Gastrocnemius medialis (tissue), 4 donors: ENCODE results near the gene NCAM2. TPM values are rescaled to one million over a fixed set of nuclear protein-coding genes. Genes with fewer than 3 reads are reported as not detected.

Experiments used
- ATAC-seq, 2 donors: fragments of 150-250 bp; one replicate each; pipeline ENCODE4 v1.9.1; 2016
- DNase-seq, 2 donors: peaks; one replicate each; pipeline ENCODE4 v3.0.0-alpha.2; 2019
- H3K27ac ChIP-seq, 4 donors: fragments of 200-600 bp; sonication (generic); 1 replicate in 1 of 4; 2 replicates in 3 of 4; pipeline ENCODE4 v1.5.1; 2016 to 2018; ENCODE audit warnings: mild to moderate bottlenecking in 2 of 4, moderate library complexity in 1 of 4
- H3K27me3 ChIP-seq, 3 donors: fragments of 200-600 bp; sonication (generic) in 2 of 3; 1 replicate in 1 of 3; 2 replicates in 2 of 3; pipeline versions ENCODE4 v1.5.1 to v1.6.0; 2016 to 2019; ENCODE audit warnings: mild to moderate bottlenecking in 1 of 3, moderate library complexity in 1 of 3
- H3K36me3 ChIP-seq, 2 donors: fragments of 200-600 bp; sonication (generic) in 1 of 2; one replicate each; pipeline ENCODE4 v1.5.1; 2017 to 2018
- H3K4me1 ChIP-seq, 2 donors: fragments of 200-600 bp; sonication (generic) in 1 of 2; one replicate each; pipeline ENCODE4 v1.5.1; 2016 to 2017; ENCODE audit warnings: mild to moderate bottlenecking in 2 of 2
- H3K4me3 ChIP-seq, 4 donors: fragments of 200-600 bp; sonication (generic) in 3 of 4; 1 replicate in 1 of 4; 2 replicates in 3 of 4; pipeline ENCODE4 v1.5.1; 2016 to 2019; ENCODE audit warnings: mild to moderate bottlenecking in 2 of 4
- H3K9me3 ChIP-seq, 3 donors: fragments of 200-600 bp; sonication (generic) in 2 of 3; 1 replicate in 1 of 3; 2 replicates in 2 of 3; pipeline ENCODE4 v1.5.1; 2016 to 2019
- POLR2A ChIP-seq, 2 donors: fragments of 450-650 bp; IDR thresholded peaks; one replicate each; pipeline ENCODE4 v1.6.1; 2017; ENCODE audit warnings: antibody characterized with exemption in 2 of 2, mild to moderate bottlenecking in 2 of 2, moderate library complexity in 2 of 2
- in situ Hi-C, 4 donors: fragments of 200-750 bp; cut with MboI; loops; one replicate each; pipeline versions ENCODE4 v1.15.0 to v1.8.0; 2017; ENCODE audit warnings: low sequenced_read_pairs in 4 of 4
- intact Hi-C: fragments of 100-400 bp; cut with DNase I; formaldehyde crosslinking; loops from one replicate; pipeline ENCODE4 v1.15.1; 2023; ENCODE audit warnings: low total_unique reads
- total RNA-seq, 4 donors: library from RNA; depleted of rRNA; stranded (reverse); fragments of >200 nt; gene quantifications; one replicate each; pipeline versions ENCODE4 v1.1.0 to v1.2.3, GENCODE V29; 2016
- TF ChIP-seq, protein P1 (sequence below), 5 experiments: fragments of 450-650 bp in 3 of 5; fragments of 200-600 bp in 2 of 5; sonication (generic) in 2 of 5; IDR thresholded peaks in 4 of 5; conservative IDR thresholded peaks in 1 of 5; 1 replicate in 4 of 5; 2 replicates in 1 of 5; pipeline ENCODE4 v1.5.1; 2016 to 2019; ENCODE audit warnings: antibody characterized with exemption in 5 of 5, mild to moderate bottlenecking in 3 of 5, moderate library complexity in 3 of 5

The NCAM2 gene
- total RNA-seq, 4 donors from 2014 or later = 0.07 to 1.9 (median 0.65) TPM

- intact Hi-C loops = no loop called here
- TF ChIP-seq, protein P1, sequence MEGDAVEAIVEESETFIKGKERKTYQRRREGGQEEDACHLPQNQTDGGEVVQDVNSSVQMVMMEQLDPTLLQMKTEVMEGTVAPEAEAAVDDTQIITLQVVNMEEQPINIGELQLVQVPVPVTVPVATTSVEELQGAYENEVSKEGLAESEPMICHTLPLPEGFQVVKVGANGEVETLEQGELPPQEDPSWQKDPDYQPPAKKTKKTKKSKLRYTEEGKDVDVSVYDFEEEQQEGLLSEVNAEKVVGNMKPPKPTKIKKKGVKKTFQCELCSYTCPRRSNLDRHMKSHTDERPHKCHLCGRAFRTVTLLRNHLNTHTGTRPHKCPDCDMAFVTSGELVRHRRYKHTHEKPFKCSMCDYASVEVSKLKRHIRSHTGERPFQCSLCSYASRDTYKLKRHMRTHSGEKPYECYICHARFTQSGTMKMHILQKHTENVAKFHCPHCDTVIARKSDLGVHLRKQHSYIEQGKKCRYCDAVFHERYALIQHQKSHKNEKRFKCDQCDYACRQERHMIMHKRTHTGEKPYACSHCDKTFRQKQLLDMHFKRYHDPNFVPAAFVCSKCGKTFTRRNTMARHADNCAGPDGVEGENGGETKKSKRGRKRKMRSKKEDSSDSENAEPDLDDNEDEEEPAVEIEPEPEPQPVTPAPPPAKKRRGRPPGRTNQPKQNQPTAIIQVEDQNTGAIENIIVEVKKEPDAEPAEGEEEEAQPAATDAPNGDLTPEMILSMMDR (IDR thresholded peaks at IDR 0.05 in 4 of 5, conservative IDR thresholded peaks at IDR 0.05 in 1 of 5) = no peak
- TF ChIP-seq POLR2A (IDR thresholded peaks at IDR 0.05) = no peak
Measured at GRCh38 chr21:21025742-21026141, 27.5 kb downstream of the NCAM2 start.

GRCh38 chr21:21028275-21028820 lies 30.1 kb downstream of the NCAM2 start:
- Histone ChIP-seq H3K9me3 (no peaks in the 10 kb centered on the region), H3K4me3 (no peak overlapping the region), H3K27me3 (no peaks in the 10 kb centered on the region), H3K27ac (no peak overlapping the region), H3K4me1 (no peaks in the 10 kb centered on the region), H3K36me3 (no peaks in the 10 kb centered on the region)
- in situ Hi-C loops (no loop called here), intact Hi-C loops (no loop called here)
- TF ChIP-seq, protein P1 (IDR thresholded peaks at IDR 0.05 in 4 of 5, conservative IDR thresholded peaks at IDR 0.05 in 1 of 5) = no peak
- TF ChIP-seq POLR2A (IDR thresholded peaks at IDR 0.05) = no peak
- no peak for ATAC-seq
- no peak for DNase-seq

More at GRCh38 chr21:21025742-21026141, 27.5 kb downstream of the NCAM2 start:
- in situ Hi-C loops = no loop called here
- Histone ChIP-seq H3K4me3 (no peak overlapping the region), H3K9me3 (no peaks in the 10 kb centered on the region), H3K4me1 (no peaks in the 10 kb centered on the region), H3K27me3 (no peaks in the 10 kb centered on the region), H3K27ac (no peak overlapping the region), H3K36me3 (no peaks in the 10 kb centered on the region)
- ATAC-seq (no peak), DNase-seq (no peak)

GRCh38 chr21:21029164-21029563 lies 31.0 kb downstream of the NCAM2 start:
- Histone ChIP-seq H3K4me1 (no peaks in the 10 kb centered on the region), H3K36me3 (no peaks in the 10 kb centered on the region), H3K27ac (no peak overlapping the region), H3K27me3 (no peaks in the 10 kb centered on the region), H3K9me3 (no peaks in the 10 kb centered on the region), H3K4me3 (no peak overlapping the region)
- DNase-seq = no peak
- in situ Hi-C loops (no loop called here), intact Hi-C loops (no loop called here)
- TF ChIP-seq POLR2A (IDR thresholded peaks at IDR 0.05) = no peak
- TF ChIP-seq, protein P1 (IDR thresholded peaks at IDR 0.05 in 4 of 5, conservative IDR thresholded peaks at IDR 0.05 in 1 of 5) = no peak
- ATAC-seq = no peak

DNA sequence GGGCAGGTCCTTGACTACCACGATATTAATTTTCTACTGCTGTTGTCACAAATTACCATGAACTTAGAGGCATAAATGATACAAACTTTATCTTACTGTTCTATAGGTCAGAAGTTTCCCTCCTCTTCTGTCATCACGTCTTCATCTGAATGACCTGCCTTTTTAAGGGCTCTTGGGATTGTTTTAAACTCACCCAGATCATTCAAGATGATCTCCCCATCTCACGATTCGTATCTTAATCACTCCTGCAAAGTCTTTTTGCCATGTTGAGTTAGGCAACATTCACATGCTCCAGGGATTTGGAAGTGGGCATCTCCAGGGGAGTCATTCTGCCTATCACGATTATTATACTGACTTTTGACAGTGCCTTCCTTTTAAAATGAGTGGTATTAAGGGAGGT lies 32.1 kb downstream of the NCAM2 start:
- H3K27ac ChIP-seq = no peak overlapping the region
- H3K4me3 ChIP-seq = no peak overlapping the region
- intact Hi-C loops (no loop called here), in situ Hi-C loops (no loop called here)
- DNase-seq (no peak), ATAC-seq (no peak)
- TF ChIP-seq, protein P1 (IDR thresholded peaks at IDR 0.05 in 4 of 5, conservative IDR thresholded peaks at IDR 0.05 in 1 of 5) = no peak
- no peak for TF ChIP-seq POLR2A (IDR thresholded peaks at IDR 0.05)
- no peaks in the 10 kb centered on the region for H3K9me3 ChIP-seq
- no peaks in the 10 kb centered on the region for H3K36me3 ChIP-seq
- no peaks in the 10 kb centered on the region for H3K4me1 ChIP-seq
- H3K27me3 ChIP-seq = no peaks in the 10 kb centered on the region

GRCh38 chr21:21034036-21034435 lies 35.8 kb downstream of the NCAM2 start:
- H3K27me3 ChIP-seq = no peaks in the 10 kb centered on the region
- no peaks in the 10 kb centered on the region for H3K9me3 ChIP-seq
- H3K4me3 ChIP-seq = no peak overlapping the region
- no peaks in the 10 kb centered on the region for H3K36me3 ChIP-seq
- intact Hi-C loops (no loop called here), in situ Hi-C loops (no loop called here)
- no peak overlapping the region for H3K27ac ChIP-seq
- no peak for DNase-seq
- no peak for TF ChIP-seq POLR2A (IDR thresholded peaks at IDR 0.05)
- TF ChIP-seq, protein P1 (IDR thresholded peaks at IDR 0.05 in 4 of 5, conservative IDR thresholded peaks at IDR 0.05 in 1 of 5) = no peak
- no peaks in the 10 kb centered on the region for H3K4me1 ChIP-seq
- no peak for ATAC-seq
